Hematopoietic multipotent progenitor cell treated with erythropoietin and hydrocortisone succinate and interleukin-3 and kit ligand, for 15 days (in vitro differentiated cells): ENCODE measurements around the gene NCSTN.

Source experiments
- DNase-seq: peaks from one replicate; pipeline ENCODE4 v3.0.0-alpha.2; 2015; ENCODE audit warnings: low spot score

The NCSTN gene

GRCh38 chr1:160352555-160352954, 9.4 kb downstream of the NCSTN start:
- no peak for DNase-seq

- DNase-seq: no peak
Measured at GRCh38 chr1:160353223-160353622, 10.0 kb downstream of the NCSTN start.

- peak; percentile 14 for DNase-seq
Measured at GRCh38 chr1:160354388-160354985, 11.3 kb downstream of the NCSTN start.

- DNase-seq: no peak
Measured at GRCh38 chr1:160357286-160358002, 14.3 kb downstream of the NCSTN start.

GRCh38 chr1:160358073-160358472, 14.9 kb downstream of the NCSTN start:
- no peak for DNase-seq

GRCh38 chr1:160359559-160360226, 16.5 kb downstream of the NCSTN start:
- no peak for DNase-seq

- DNase-seq: no peak
Measured at GRCh38 chr1:160360227-160360695, 17.1 kb downstream of the NCSTN start.

GRCh38 chr1:160361199-160361598, 18.0 kb downstream of the NCSTN start:
- no peak for DNase-seq

- DNase-seq: no peak
Measured at GRCh38 chr1:160361814-160362167, 18.6 kb downstream of the NCSTN start.

GRCh38 chr1:160362168-160362957, 19.2 kb downstream of the NCSTN start:
- no peak for DNase-seq

GRCh38 chr1:160363010-160363409, 19.8 kb downstream of the NCSTN start:
- no peak for DNase-seq

- no peak for DNase-seq
Measured at GRCh38 chr1:160363951-160364735, 21.0 kb downstream of the NCSTN start.

- DNase-seq: no peak
Measured at GRCh38 chr1:160365325-160365724, 22.1 kb downstream of the NCSTN start.

GRCh38 chr1:160366731-160367515, 23.7 kb downstream of the NCSTN start, which contains the start of gene NHLH1:
NHLH1 (plus strand) TSS chr1:160367071; CDS start chr1:160370732, 3,661 bp downstream.
- DNase-seq: no peak

GRCh38 chr1:160367516-160367900, 24.3 kb downstream of the NCSTN start:
- no peak for DNase-seq

GRCh38 chr1:160367934-160368923, 25.0 kb downstream of the NCSTN start:
- DNase-seq: peak; percentile 15

GRCh38 chr1:160369087-160369486, 25.9 kb downstream of the NCSTN start:
- no peak for DNase-seq

- DNase-seq: no peak
Measured at GRCh38 chr1:160370561-160371345, 27.6 kb downstream of the NCSTN start.

GRCh38 chr1:160371346-160371631, 28.1 kb downstream of the NCSTN start:
- no peak for DNase-seq
